GM12801 (cell line): ENCODE data around the gene MALRD1.

Source experiments
- CTCF ChIP-seq: IDR thresholded peaks from one replicate; pipeline ENCODE4 v1.5.1; 2011; ENCODE audit warnings: control low read depth; ENCODE audit not compliant: insufficient read length; ENCODE audit errors: extremely low read depth

Gene MALRD1

GRCh38 chr10:19683356-19683755, 634.8 kb downstream of the MALRD1 start:
- no peak for TF ChIP-seq CTCF

GRCh38 chr10:19683960-19684359, 635.4 kb downstream of the MALRD1 start:
- no peak for TF ChIP-seq CTCF

- no peak for TF ChIP-seq CTCF
These were observed 639.7 kb downstream of the MALRD1 start for GRCh38 chr10:19688344-19688743.

- no peak for TF ChIP-seq CTCF
These were observed 640.6 kb downstream of the MALRD1 start for GRCh38 chr10:19689231-19689630.

- no peak for TF ChIP-seq CTCF
These were observed 650.7 kb downstream of the MALRD1 start for GRCh38 chr10:19699299-19699698.

- no peak for TF ChIP-seq CTCF
These were observed 652.9 kb downstream of the MALRD1 start for GRCh38 chr10:19701427-19702052.

- TF ChIP-seq CTCF, result no peak
These were observed 653.6 kb downstream of the MALRD1 start for GRCh38 chr10:19702215-19702614.
